Measurements from ENCODE around the gene PRKCD.

GRCh38 chr3:53162672-53163443 lies 1.8 kb downstream of the PRKCD start:
- TF ChIP-seq ZNF384 (IDR thresholded peaks at IDR 0.05) (no peak), ELF4 (IDR thresholded peaks at IDR 0.05) (no peak), ARNT (IDR thresholded peaks at IDR 0.05) (no peak)
- TF ChIP-seq, protein P1, sequence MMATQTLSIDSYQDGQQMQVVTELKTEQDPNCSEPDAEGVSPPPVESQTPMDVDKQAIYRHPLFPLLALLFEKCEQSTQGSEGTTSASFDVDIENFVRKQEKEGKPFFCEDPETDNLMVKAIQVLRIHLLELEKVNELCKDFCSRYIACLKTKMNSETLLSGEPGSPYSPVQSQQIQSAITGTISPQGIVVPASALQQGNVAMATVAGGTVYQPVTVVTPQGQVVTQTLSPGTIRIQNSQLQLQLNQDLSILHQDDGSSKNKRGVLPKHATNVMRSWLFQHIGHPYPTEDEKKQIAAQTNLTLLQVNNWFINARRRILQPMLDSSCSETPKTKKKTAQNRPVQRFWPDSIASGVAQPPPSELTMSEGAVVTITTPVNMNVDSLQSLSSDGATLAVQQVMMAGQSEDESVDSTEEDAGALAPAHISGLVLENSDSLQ (IDR thresholded peaks at IDR 0.05): no peak
